Right lobe of liver (tissue), 4 donors: Measurements from ENCODE around the gene MYRFL.

Source experiments
- CTCF ChIP-seq, 4 donors: fragments of 200-600 bp in 3 of 4; fragments of 450-650 bp in 1 of 4; IDR thresholded peaks; one replicate each; pipeline versions ENCODE4 v1.5.1 to v1.8.0; 2016 to 2022; ENCODE audit warnings: antibody characterized with exemption in 4 of 4, mild to moderate bottlenecking in 2 of 4
- POLR2A ChIP-seq: fragments of 450-650 bp; IDR thresholded peaks from one replicate; pipeline ENCODE4 v1.6.1; 2017; ENCODE audit warnings: antibody characterized with exemption, mild to moderate bottlenecking
- donor health status: DM: no; HTN: no; CAD: no.
- donor health status: DM: no; HTN: no; CAD: no.
- donor health status: DM: no; HTN: yes; CAD: no.

DNA sequence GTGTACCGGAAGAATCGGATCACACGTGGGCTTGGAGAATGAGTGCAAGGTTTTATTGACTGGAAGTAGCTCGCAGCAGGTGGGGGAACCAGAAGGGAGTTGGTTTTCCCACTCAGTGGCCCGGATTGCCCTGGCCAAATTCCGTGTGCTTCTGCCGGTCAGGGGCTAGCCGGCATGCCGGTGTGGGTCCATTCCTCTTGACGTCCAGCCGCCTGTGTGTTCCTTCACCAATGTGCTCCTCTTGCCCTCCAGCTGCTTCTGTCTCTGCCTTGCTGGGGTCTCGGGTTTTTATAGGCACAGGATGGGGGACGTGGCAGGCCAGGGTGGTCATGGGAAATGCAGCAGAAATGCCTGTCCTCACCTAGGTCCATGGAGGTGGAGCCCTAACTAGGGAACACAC lies 11.0 kb downstream of the MYRFL start:
- no peak for TF ChIP-seq CTCF (IDR thresholded peaks at IDR 0.05)
- TF ChIP-seq POLR2A, result no peak
